HepG2 (cell line): ENCODE results near the gene UGT1A4. TPM values are rescaled to one million over a fixed set of nuclear protein-coding genes. Genes with fewer than 3 reads are reported as not detected.

Experiments
- ATAC-seq: fragments of 200-7000 bp; cut with Tn5 transposase; 3 replicates; pipeline ENCODE4 v1.9.1; 2020; ENCODE audit warnings: mild to moderate bottlenecking, moderate library complexity
- BruUV-seq: library from RNA; stranded (reverse); fragments of 400-500 nt; replicated peaks from 2 replicates; lab custom pipeline; 2021; lab: Mats Ljungman, UMichigan
- CTCF ChIA-PET: fragments of 300-600 bp; formaldehyde crosslinking; extraction: SDS; loops from one replicate; lab custom pipeline; 2021; ENCODE audit warnings: low total read pairs, inconsistent platforms, low intra/inter-chr PET ratio; lab: Yijun Ruan, JAX
- POLR2A ChIA-PET: fragments of 350-600 bp; sonication (Branson Sonifier 250); formaldehyde crosslinking; loops from one replicate; lab custom pipeline; 2020; ENCODE audit warnings: antibody characterized with exemption, inconsistent platforms; lab: Yijun Ruan, JAX
- DNase-seq: peaks from one replicate; pipeline ENCODE4 v3.0.0-alpha.2; 2015; ENCODE audit warnings: low spot score
- FAIRE-seq: peaks from 3 replicates; lab custom pipeline; 2011; peaks lifted over from hg19 to GRCh38; lab: Jason Lieb, UNC
- H2AFZ ChIP-seq: one replicate; pipeline ENCODE4 v1.6.1; 2011; ENCODE audit warnings: low read length, inconsistent platforms
- H3K27ac ChIP-seq: fragments of 300-600 bp; 3 replicates; pipeline ENCODE4 v1.8.0; 2011; ENCODE audit warnings: mixed run types, mild to moderate bottlenecking, mixed read lengths, low read length, inconsistent platforms; ENCODE audit not compliant: insufficient read depth; ENCODE audit errors: extremely low read length
- H3K27me3 ChIP-seq, 2 experiments: fragments of 200-600 bp in 1 of 2; 2 replicates in 1 of 2; 3 replicates in 1 of 2; pipeline versions ENCODE4 v1.6.0 to v1.8.0; 2011; ENCODE audit warnings: low read length in 2 of 2, mild to moderate bottlenecking in 2 of 2, moderate library complexity in 2 of 2, inconsistent platforms in 1 of 2; ENCODE audit not compliant: insufficient read depth in 2 of 2, control insufficient read depth in 1 of 2
- H3K36me3 ChIP-seq, 2 experiments: fragments of 200-600 bp in 1 of 2; replicated peaks in 1 of 2; 2 replicates in 1 of 2; 3 replicates in 1 of 2; pipeline versions ENCODE4 v1.5.1 to v1.8.0; 2011; ENCODE audit warnings: low read length in 2 of 2, inconsistent platforms in 1 of 2; ENCODE audit not compliant: insufficient read depth in 2 of 2, control insufficient read depth in 1 of 2
- H3K4me1 ChIP-seq: 2 replicates; pipeline ENCODE4 v1.5.1; 2012; ENCODE audit warnings: low read length, inconsistent platforms; ENCODE audit not compliant: insufficient read depth
- H3K4me2 ChIP-seq: 2 replicates; pipeline ENCODE4 v1.6.0; 2011; ENCODE audit warnings: low read depth, low read length, inconsistent platforms
- H3K4me3 ChIP-seq, 3 experiments: fragments of 200-600 bp in 1 of 3; sonication (generic), shearing (Covaris generic) in 1 of 3; replicated peaks in 1 of 3; 2 replicates each; pipeline ENCODE4 v1.5.1; 2011 to 2016; ENCODE audit warnings: low read length in 3 of 3, inconsistent platforms in 2 of 3, low read depth in 2 of 3, mild to moderate bottlenecking in 2 of 3, control low read depth in 1 of 3, mixed read lengths in 1 of 3; ENCODE audit not compliant: insufficient read depth in 1 of 3
- H3K79me2 ChIP-seq: one replicate; pipeline ENCODE4 v1.6.1; 2011; ENCODE audit warnings: low read length, inconsistent platforms; ENCODE audit not compliant: insufficient read depth
- H3K9ac ChIP-seq: 2 replicates; pipeline ENCODE4 v1.6.0; 2011; ENCODE audit warnings: mild to moderate bottlenecking, low read depth, low read length, inconsistent platforms; ENCODE audit not compliant: insufficient read depth
- H3K9me3 ChIP-seq: 2 replicates; pipeline ENCODE4 v1.5.1; 2012; ENCODE audit warnings: mild to moderate bottlenecking, low read length
- H4K20me1 ChIP-seq: 2 replicates; pipeline ENCODE4 v1.6.0; 2011; ENCODE audit warnings: inconsistent platforms, mild to moderate bottlenecking, low read length, moderate library complexity; ENCODE audit not compliant: insufficient read depth
- ARNT2 ChIP-seq: sonication (generic); formaldehyde crosslinking; IDR thresholded peaks from 2 replicates; pipeline ENCODE4 v1.8.0; 2022; ENCODE audit warnings: mild to moderate bottlenecking, low read depth, missing genetic modification reagents, moderate library complexity
- FOXC1 ChIP-seq: sonication (generic); formaldehyde crosslinking; IDR thresholded peaks from 2 replicates; pipeline ENCODE4 v1.8.0; 2022; ENCODE audit warnings: mild to moderate bottlenecking, missing genetic modification reagents, borderline replicate concordance
- SP2 ChIP-seq: sonication (generic); formaldehyde crosslinking; IDR thresholded peaks from 2 replicates; pipeline ENCODE4 v1.5.1; 2020; ENCODE audit warnings: mild to moderate bottlenecking, missing genetic modification reagents
- THAP9 ChIP-seq: sonication (generic); formaldehyde crosslinking; IDR thresholded peaks from 2 replicates; pipeline ENCODE4; 2020; ENCODE audit warnings: missing genetic modification reagents, mild to moderate bottlenecking, borderline replicate concordance
- ZKSCAN1 ChIP-seq: fragments of 150-350 bp; IDR thresholded peaks from 2 replicates; pipeline ENCODE4 v1.6.1; 2014; ENCODE audit warnings: low read length
- ZNF563 ChIP-seq: sonication (generic); formaldehyde crosslinking; IDR thresholded peaks from 2 replicates; pipeline ENCODE4 v1.8.0; 2022; ENCODE audit warnings: mild to moderate bottlenecking, moderate library complexity, missing genetic modification reagents
- WGBS: methylation state at CpG from one replicate; pipeline ENCODE4 v1.1.6; 2017; ENCODE audit warnings: low lambda C conversion rate; 5-methylcytosine and 5-hydroxymethylcytosine counted together
- in situ Hi-C: cut with HindIII; loops from 2 replicates; pipeline ENCODE4 v1.10.0; 2017; ENCODE audit warnings: low pct_unique_long_range_greater_than_20kb; ENCODE audit not compliant: extremely low pct_ligation_motif_present
- intact Hi-C: fragments of 100-400 bp; cut with micrococcal nuclease; formaldehyde crosslinking; loops from one replicate; pipeline ENCODE4 v1.10.0; 2022; ENCODE audit not compliant: unreplicated experiment
- polyA plus RNA-seq, 8 experiments: library from polyadenylated mRNA; depleted of rRNA in 3 of 8; stranded (reverse) in 7 of 8; unstranded in 1 of 8; fragments of >200 nt; fragmentation: Illumina TruSeq in 4 of 8; extraction: Trizol in 4 of 8; gene quantifications; 2 replicates each; pipeline versions ENCODE4 v1.2.1 to v1.2.3, GENCODE V29; 2011 to 2016; ENCODE audit warnings: low read depth in 4 of 8, missing spikeins in 1 of 8, mixed read lengths in 1 of 8; ENCODE audit not compliant: insufficient read depth in 1 of 8
- total RNA-seq, 5 experiments: library from RNA; depleted of rRNA; stranded (reverse); fragments of >200 nt; fragmentation: Illumina TruSeq; extraction: Trizol; gene quantifications; 2 replicates each; pipeline ENCODE4 v1.2.3, GENCODE V29; 2016; ENCODE audit warnings: low read depth in 1 of 5

The UGT1A4 gene
- total and polyA plus RNA-seq, 2 of the 13 experiments (the other 11 are each of a cell fraction or from before 2014, with no cell fraction given): not detected

- H3K79me2 ChIP-seq: no peaks in the 10 kb centered on the region
- peaks cover 8 to 35% of the 10 kb centered on the region in 2 experiments for H3K27me3 ChIP-seq
- H3K9me3 ChIP-seq: no peaks in the 10 kb centered on the region
- in situ Hi-C loops (no loop called here), intact Hi-C loops (no loop called here)
- H2AFZ ChIP-seq: no peak overlapping the region
- BruUV-seq: no TSS peak
- FAIRE-seq (no peak), ATAC-seq (no peak), DNase-seq (no peak)
- 0 out of 2 replicates have a peak overlapping the region, but pooled peaks have one; percentile 25 for H3K4me2 ChIP-seq
- no peak overlapping the region for H3K4me3 ChIP-seq
- ChIA-PET CTCF (no interaction called here), POLR2A (no interaction called here)
- no peak overlapping the region for H3K27ac ChIP-seq
- no peaks in the 10 kb centered on the region for H3K36me3 ChIP-seq
- 65% methylated on average over 14 of the region's 17 CpGs for WGBS
- no peak overlapping the region for H3K9ac ChIP-seq
- H3K4me1 ChIP-seq: peaks cover 23% of the 10 kb centered on the region
- H4K20me1 ChIP-seq: no peaks in the 10 kb centered on the region
- TF ChIP-seq ZKSCAN1 (peak; percentile 42; the same call in 1 of the 2 replicates), ZNF563 (CRISPR knock-in tag) (no peak), FOXC1 (CRISPR knock-in tag) (0 out of 2 replicates have a peak, but pooled peaks have one; percentile 10)
These were observed 100.4 kb downstream of the UGT1A4 start for GRCh38 chr2:233818639-233819621.

- no peak for ATAC-seq
- TF ChIP-seq THAP9 (CRISPR knock-in tag) (no peak), SP2 (CRISPR knock-in tag) (no peak), ARNT2 (CRISPR knock-in tag) (no peak)
- DNase-seq: no peak
- no peak overlapping the region for H3K4me2 ChIP-seq
- H4K20me1 ChIP-seq: no peaks in the 10 kb centered on the region
- H2AFZ ChIP-seq: no peak overlapping the region
- H3K4me3 ChIP-seq: no peak overlapping the region
- peaks cover 8 to 34% of the 10 kb centered on the region in 2 experiments for H3K27me3 ChIP-seq
- 53% methylated on average over 11 of the region's 18 CpGs for WGBS
- no peak overlapping the region for H3K27ac ChIP-seq
- intact Hi-C loops (no loop called here), in situ Hi-C loops (no loop called here)
- no peak overlapping the region for H3K9ac ChIP-seq
- no TSS peak for BruUV-seq
- no peaks in the 10 kb centered on the region for H3K9me3 ChIP-seq
- no peak for FAIRE-seq
- ChIA-PET CTCF (no interaction called here), POLR2A (no interaction called here)
- H3K36me3 ChIP-seq: no peaks in the 10 kb centered on the region
- peaks cover 23% of the 10 kb centered on the region for H3K4me1 ChIP-seq
- H3K79me2 ChIP-seq: no peaks in the 10 kb centered on the region
These were observed 101.6 kb downstream of the UGT1A4 start for GRCh38 chr2:233819884-233820773.
